ENCODE data around the gene MYL5. TPM values are rescaled to one million over a fixed set of nuclear protein-coding genes. Genes with fewer than 3 reads are reported as not detected.

MYL5 gene
- total RNA-seq, 1 experiment from 2014 or later = 11.7 TPM

DNA sequence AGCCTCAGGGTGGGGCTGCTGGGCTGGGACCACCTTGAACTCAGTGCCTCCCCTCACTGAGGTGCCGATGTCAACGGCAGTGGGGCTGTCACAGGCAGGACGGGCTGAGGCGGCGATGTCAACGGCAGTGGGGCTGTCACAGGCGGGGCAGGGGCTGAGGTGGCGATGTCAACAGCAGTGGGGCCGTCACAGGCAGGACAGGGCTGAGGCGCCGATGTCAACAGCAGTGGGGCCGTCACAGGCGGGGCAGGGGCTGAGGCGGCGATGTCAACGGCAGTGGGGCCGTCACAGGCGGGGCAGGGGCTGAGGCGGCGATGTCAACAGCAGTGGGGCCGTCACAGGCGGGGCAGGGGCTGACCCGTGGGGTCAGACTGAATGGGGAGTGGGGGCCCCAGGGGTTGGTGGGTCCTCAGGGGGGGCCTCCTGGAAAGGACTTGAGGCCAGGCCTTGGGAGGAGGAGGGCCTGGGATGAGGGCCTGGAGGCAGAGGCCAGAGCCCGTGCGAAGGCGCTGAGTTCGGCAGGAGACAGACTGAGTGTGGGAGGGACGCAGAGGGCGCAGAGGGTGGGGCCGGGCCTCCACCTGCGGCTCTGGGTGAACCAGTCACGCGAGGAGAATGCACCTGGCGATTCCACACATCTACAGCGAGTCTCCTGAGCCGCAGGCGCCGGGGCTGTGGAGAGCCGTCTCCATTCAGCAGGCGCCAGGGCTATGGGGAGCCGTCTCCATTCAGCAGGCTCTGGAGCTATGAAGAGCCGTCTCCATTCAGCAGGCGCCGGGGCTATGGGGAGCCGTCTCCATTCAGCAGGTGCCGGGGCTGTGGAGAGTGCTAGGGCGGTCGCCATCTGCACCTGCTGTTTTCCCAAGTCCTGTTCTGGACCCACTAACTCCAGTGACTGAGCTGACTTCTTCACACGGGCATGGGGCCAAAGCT lies 23.1 kb upstream of the MYL5 start:
- Histone ChIP-seq H3K4me3 (ENCODE audit: low read depth, low read length, poor library complexity, severe bottlenecking) (no peak overlapping the region), H3K27me3 (replicated peaks; ENCODE audit: insufficient read depth, low read depth, low read length, poor library complexity) (no peaks in the 10 kb centered on the region), H3K4me1 (ENCODE audit: insufficient read depth, low read length, poor library complexity, severe bottlenecking) (no peaks in the 10 kb centered on the region), H3K9me3 (ENCODE audit: low read depth, low read length, poor library complexity, severe bottlenecking) (no peaks in the 10 kb centered on the region), H3K27ac (ENCODE audit: low read depth, low read length, poor library complexity, severe bottlenecking) (no peak overlapping the region), H3K36me3 (ENCODE audit: insufficient read depth, low read length, poor library complexity, severe bottlenecking) (no peaks in the 10 kb centered on the region)
- TF ChIP-seq EZH2 (IDR thresholded peaks at IDR 0.05; ENCODE audit: borderline replicate concordance, low read depth, low read length, poor library complexity, severe bottlenecking) = no peak
- POLR2A ChIA-PET (ENCODE audit: low non-redundant PET) = no interaction called here
- intact Hi-C loops (cut with micrococcal nuclease; ENCODE audit: unreplicated experiment) = no loop called here
- no peak for DNase-seq (ENCODE audit: low spot score)
- no TSS peak for BruUV-seq (replicated peaks)
- CTCF ChIA-PET = no interaction called here

- ChIA-PET CTCF (no interaction called here), POLR2A (ENCODE audit: low non-redundant PET) (no interaction called here)
- Histone ChIP-seq H3K4me3 (ENCODE audit: low read depth, low read length, poor library complexity, severe bottlenecking) (no peak overlapping the region), H3K9me3 (ENCODE audit: low read depth, low read length, poor library complexity, severe bottlenecking) (no peaks in the 10 kb centered on the region), H3K36me3 (ENCODE audit: insufficient read depth, low read length, poor library complexity, severe bottlenecking) (no peaks in the 10 kb centered on the region), H3K4me1 (ENCODE audit: insufficient read depth, low read length, poor library complexity, severe bottlenecking) (no peaks in the 10 kb centered on the region), H3K27me3 (replicated peaks; ENCODE audit: insufficient read depth, low read depth, low read length, poor library complexity) (no peaks in the 10 kb centered on the region), H3K27ac (ENCODE audit: low read depth, low read length, poor library complexity, severe bottlenecking) (no peak overlapping the region)
- DNase-seq (ENCODE audit: low spot score) = no peak
- intact Hi-C loops (cut with micrococcal nuclease; ENCODE audit: unreplicated experiment) = no loop called here
- TF ChIP-seq EZH2 (IDR thresholded peaks at IDR 0.05; ENCODE audit: borderline replicate concordance, low read depth, low read length, poor library complexity, severe bottlenecking) (no peak), CTCF (conservative IDR thresholded peaks at IDR 0.05; ENCODE audit: low read depth, low read length) (no peak)
- no TSS peak for BruUV-seq (replicated peaks)
Observed at GRCh38 chr4:651884-652642, 22.3 kb upstream of the MYL5 start.

DNA sequence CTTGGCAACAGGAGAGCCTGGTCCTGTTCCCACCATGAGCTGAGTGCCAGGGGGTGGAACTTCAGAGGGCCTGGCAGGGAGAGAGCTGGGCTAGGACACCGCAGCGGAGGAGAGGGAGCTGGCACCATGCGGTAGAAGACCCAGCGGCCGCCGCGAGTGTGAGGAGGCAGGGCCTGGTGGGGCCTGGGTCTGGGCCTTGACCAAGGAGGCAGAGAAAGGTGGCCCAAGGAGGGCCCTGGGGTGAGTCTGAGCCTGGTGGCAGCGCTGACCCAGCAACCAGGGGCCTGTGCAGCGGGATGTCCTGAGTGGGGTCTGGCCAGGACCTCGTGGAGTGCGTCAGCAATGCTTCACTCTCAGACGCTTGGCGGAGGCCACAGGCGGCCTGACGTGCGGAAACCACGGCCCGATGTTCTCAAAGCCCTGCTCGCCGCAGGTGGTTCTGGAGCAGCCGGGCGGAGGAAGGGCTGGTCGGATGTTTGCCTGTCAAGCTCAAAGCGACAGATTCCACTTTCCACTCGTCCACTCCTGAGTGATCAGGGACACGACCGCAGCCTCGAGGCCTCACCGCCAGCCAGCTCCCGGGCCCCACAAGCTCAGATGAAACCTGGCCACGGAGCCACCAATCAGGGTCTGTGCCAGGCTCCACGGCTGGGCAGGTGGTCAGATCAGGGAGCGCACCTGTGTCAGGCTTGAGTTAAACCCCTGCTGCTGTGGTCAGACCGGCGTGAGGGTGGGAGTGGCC lies 21.1 kb upstream of the MYL5 start:
- no peak overlapping the region for H3K27ac ChIP-seq (ENCODE audit: low read depth, low read length, poor library complexity, severe bottlenecking)
- no TSS peak for BruUV-seq (replicated peaks)
- H3K36me3 ChIP-seq (ENCODE audit: insufficient read depth, low read length, poor library complexity, severe bottlenecking) = no peaks in the 10 kb centered on the region
- no peaks in the 10 kb centered on the region for H3K9me3 ChIP-seq (ENCODE audit: low read depth, low read length, poor library complexity, severe bottlenecking)
- H3K4me1 ChIP-seq (ENCODE audit: insufficient read depth, low read length, poor library complexity, severe bottlenecking) = no peaks in the 10 kb centered on the region
- intact Hi-C loops (cut with micrococcal nuclease; ENCODE audit: unreplicated experiment) = no loop called here
- TF ChIP-seq EZH2 (IDR thresholded peaks at IDR 0.05; ENCODE audit: borderline replicate concordance, low read depth, low read length, poor library complexity, severe bottlenecking) = no peak
- no peak for DNase-seq (ENCODE audit: low spot score)
- POLR2A ChIA-PET (ENCODE audit: low non-redundant PET) = no interaction called here
- CTCF ChIA-PET = no interaction called here
- H3K27me3 ChIP-seq (replicated peaks; ENCODE audit: insufficient read depth, low read depth, low read length, poor library complexity) = no peaks in the 10 kb centered on the region
- H3K4me3 ChIP-seq (ENCODE audit: low read depth, low read length, poor library complexity, severe bottlenecking) = no peak overlapping the region

Data from A673 (cell line).